A673 (cell line): ENCODE measurements around the gene MED10. TPM values are rescaled to one million over a fixed set of nuclear protein-coding genes. Genes with fewer than 3 reads are reported as not detected.

Source experiments
- BruUV-seq: library from RNA; stranded (reverse); fragments of 400-500 nt; replicated peaks from 2 replicates; lab custom pipeline; 2021; lab: Mats Ljungman, UMichigan
- CTCF ChIA-PET: fragments of 300-600 bp; sonication (Branson Sonifier 250); formaldehyde crosslinking; loops from one replicate; lab custom pipeline; 2022; ENCODE audit warnings: antibody characterized with exemption; lab: Charles Lee
- POLR2A ChIA-PET: fragments of 300-600 bp; sonication (Branson Sonifier 250); formaldehyde crosslinking; loops from one replicate; lab custom pipeline; 2022; ENCODE audit warnings: antibody characterized with exemption; ENCODE audit not compliant: low non-redundant PET; lab: Charles Lee
- DNase-seq: peaks from one replicate; pipeline ENCODE4 v3.0.0-alpha.2; 2015; ENCODE audit warnings: low spot score
- H3K27ac ChIP-seq: fragments of 200-600 bp; sonication (generic); 2 replicates; pipeline ENCODE4 v1.5.1; 2016; ENCODE audit warnings: mixed run types, low read depth, mild to moderate bottlenecking, mixed read lengths, antibody characterized with exemption, low read length; ENCODE audit not compliant: poor library complexity, severe bottlenecking
- H3K27me3 ChIP-seq: fragments of 200-600 bp; sonication (generic); replicated peaks from 2 replicates; pipeline ENCODE4 v1.6.1; 2017; ENCODE audit warnings: mixed run types, low read depth, mild to moderate bottlenecking, mixed read lengths, antibody characterized with exemption, low read length; ENCODE audit not compliant: insufficient read depth, poor library complexity
- H3K36me3 ChIP-seq: fragments of 200-600 bp; sonication (generic); 2 replicates; pipeline ENCODE4 v1.6.1; 2016; ENCODE audit warnings: mixed run types, mild to moderate bottlenecking, mixed read lengths, antibody characterized with exemption, low read length; ENCODE audit not compliant: insufficient read depth, poor library complexity, severe bottlenecking
- H3K4me1 ChIP-seq: fragments of 200-600 bp; sonication (generic); 2 replicates; pipeline ENCODE4 v1.6.1; 2017; ENCODE audit warnings: mixed run types, mild to moderate bottlenecking, mixed read lengths, antibody characterized with exemption, low read length; ENCODE audit not compliant: insufficient read depth, poor library complexity, severe bottlenecking
- H3K4me3 ChIP-seq: fragments of 200-600 bp; sonication (generic); 2 replicates; pipeline ENCODE4 v1.5.1; 2016; ENCODE audit warnings: low read depth, mixed run types, mild to moderate bottlenecking, mixed read lengths, low read length; ENCODE audit not compliant: poor library complexity, severe bottlenecking
- H3K9me3 ChIP-seq: fragments of 200-600 bp; sonication (generic); 2 replicates; pipeline ENCODE4 v1.6.1; 2016; ENCODE audit warnings: mixed run types, low read depth, mild to moderate bottlenecking, mixed read lengths, antibody characterized with exemption, low read length; ENCODE audit not compliant: poor library complexity, severe bottlenecking
- CTCF ChIP-seq: fragments of 300-800, 200-600 bp; sonication (generic); conservative IDR thresholded peaks from 2 replicates; pipeline ENCODE4 v1.5.1; 2017; ENCODE audit warnings: low read depth, mild to moderate bottlenecking, antibody characterized with exemption, low read length, moderate library complexity, mixed read lengths
- EZH2 ChIP-seq: fragments of 200-600 bp; sonication (generic); IDR thresholded peaks from 2 replicates; pipeline ENCODE4 v1.6.1; 2017; ENCODE audit warnings: borderline replicate concordance, low read depth, mild to moderate bottlenecking, mixed read lengths, antibody characterized with exemption, low read length; ENCODE audit not compliant: poor library complexity, severe bottlenecking
- intact Hi-C: fragments of 100-400 bp; cut with micrococcal nuclease; formaldehyde crosslinking; loops from one replicate; pipeline ENCODE4 v1.10.0; 2022; ENCODE audit not compliant: unreplicated experiment
- total RNA-seq: library from RNA; stranded (reverse); gene quantifications from 2 replicates; pipeline ENCODE4 v1.2.3, GENCODE V29; 2021

The MED10 gene
- total RNA-seq, 1 experiment from 2014 or later, result 59.9 TPM

- intact Hi-C loops, result no loop called here
- Histone ChIP-seq H3K27ac (no peak overlapping the region), H3K4me1 (no peaks in the 10 kb centered on the region), H3K9me3 (no peaks in the 10 kb centered on the region), H3K27me3 (peaks cover 23% of the 10 kb centered on the region), H3K4me3 (no peak overlapping the region), H3K36me3 (no peaks in the 10 kb centered on the region)
- BruUV-seq, result no TSS peak
- no peak for DNase-seq
- ChIA-PET CTCF (no interaction called here), POLR2A (no interaction called here)
- TF ChIP-seq CTCF (no peak), EZH2 (no peak)
Observed at GRCh38 chr5:6397536-6398269, 19.4 kb upstream of the MED10 start.

GRCh38 chr5:6396836-6397535 lies 18.6 kb upstream of the MED10 start:
- POLR2A ChIA-PET, result no interaction called here
- Histone ChIP-seq H3K4me1 (no peaks in the 10 kb centered on the region), H3K36me3 (no peaks in the 10 kb centered on the region), H3K27ac (no peak overlapping the region), H3K27me3 (peaks cover 21% of the 10 kb centered on the region), H3K9me3 (no peaks in the 10 kb centered on the region), H3K4me3 (no peak overlapping the region)
- no peak for DNase-seq
- intact Hi-C loops, result no loop called here
- TF ChIP-seq CTCF, result no peak
- no peak for TF ChIP-seq EZH2
- BruUV-seq, result no TSS peak
- CTCF ChIA-PET, result no interaction called here

GRCh38 chr5:6396043-6396442 lies 17.7 kb upstream of the MED10 start:
- H3K27ac ChIP-seq, result no peak overlapping the region
- no peaks in the 10 kb centered on the region for H3K36me3 ChIP-seq
- H3K4me3 ChIP-seq, result no peak overlapping the region
- ChIA-PET POLR2A (no interaction called here), CTCF (no interaction called here)
- TF ChIP-seq CTCF (no peak), EZH2 (no peak)
- intact Hi-C loops, result no loop called here
- no peaks in the 10 kb centered on the region for H3K9me3 ChIP-seq
- H3K4me1 ChIP-seq, result no peaks in the 10 kb centered on the region
- H3K27me3 ChIP-seq, result peaks cover 22% of the 10 kb centered on the region
- DNase-seq, result no peak
- BruUV-seq, result no TSS peak
